GM23248 (cell line): ENCODE data around the gene CD164L2. TPM values are rescaled to one million over a fixed set of nuclear protein-coding genes. Genes with fewer than 3 reads are reported as not detected.
A peak's percentile ranks its signal among the peaks of the same experiment; 100 is the strongest.

ENCODE experiments used
- DNase-seq: peaks from one replicate; pipeline ENCODE4 v3.0.0-alpha.2; 2015
- H2AFZ ChIP-seq: fragments of 200-600 bp; sonication (generic); 2 replicates; pipeline ENCODE4 v1.6.1; 2016; ENCODE audit warnings: antibody characterized with exemption
- H3F3A ChIP-seq: fragments of 200-600 bp; sonication (generic); 2 replicates; pipeline ENCODE4 v1.6.1; 2016; ENCODE audit warnings: mild to moderate bottlenecking, antibody characterized with exemption, mixed run types; ENCODE audit not compliant: insufficient read depth
- H3K27ac ChIP-seq: fragments of 200-600 bp; sonication (generic); 2 replicates; pipeline ENCODE4 v1.5.1; 2016; ENCODE audit warnings: mild to moderate bottlenecking
- H3K27me3 ChIP-seq: fragments of 200-600 bp; sonication (generic); replicated peaks from 2 replicates; pipeline ENCODE4 v1.6.1; 2016; ENCODE audit warnings: mild to moderate bottlenecking; ENCODE audit not compliant: insufficient read depth
- H3K36me3 ChIP-seq: fragments of 200-600 bp; sonication (generic); 2 replicates; pipeline ENCODE4 v1.6.1; 2016; ENCODE audit warnings: low read depth, mild to moderate bottlenecking
- H3K4me1 ChIP-seq: fragments of 200-600 bp; sonication (generic); 2 replicates; pipeline ENCODE4 v1.6.1; 2016; ENCODE audit warnings: mild to moderate bottlenecking; ENCODE audit not compliant: insufficient read depth
- H3K4me2 ChIP-seq: fragments of 200-600 bp; sonication (generic); one replicate; pipeline ENCODE4 v1.6.1; 2016; ENCODE audit warnings: mild to moderate bottlenecking; ENCODE audit not compliant: unreplicated experiment
- H3K4me3 ChIP-seq: fragments of 200-600 bp; sonication (generic); 2 replicates; pipeline ENCODE4 v1.5.1; 2016; ENCODE audit warnings: mild to moderate bottlenecking
- H3K79me2 ChIP-seq: fragments of 200-600 bp; sonication (generic); 2 replicates; pipeline ENCODE4 v1.6.1; 2016; ENCODE audit warnings: mild to moderate bottlenecking; ENCODE audit not compliant: insufficient read depth
- H3K9ac ChIP-seq: fragments of 200-600 bp; sonication (generic); 2 replicates; pipeline ENCODE4 v1.6.1; 2016; ENCODE audit warnings: mild to moderate bottlenecking
- H3K9me2 ChIP-seq: fragments of 200-600 bp; sonication (generic); 2 replicates; pipeline ENCODE4 v1.6.1; 2016; ENCODE audit warnings: mixed run types, mild to moderate bottlenecking, moderate library complexity; ENCODE audit not compliant: insufficient read depth
- H3K9me3 ChIP-seq: fragments of 200-600 bp; sonication (generic); one replicate; pipeline ENCODE4 v1.6.1; 2017; ENCODE audit warnings: low read depth
- H4K20me1 ChIP-seq: fragments of 200-600 bp; sonication (generic); 2 replicates; pipeline ENCODE4 v1.6.0; 2016; ENCODE audit not compliant: insufficient read depth
- EZH2 ChIP-seq: fragments of 200-600 bp; sonication (generic); IDR thresholded peaks from 2 replicates; pipeline ENCODE4 v1.6.1; 2018; ENCODE audit warnings: antibody characterized with exemption, mild to moderate bottlenecking; ENCODE audit not compliant: insufficient read depth, poor library complexity, severe bottlenecking
- EZH2phosphoT487 ChIP-seq: fragments of 200-600 bp; sonication (generic); IDR thresholded peaks from 2 replicates; pipeline ENCODE4 v1.6.1; 2018; ENCODE audit warnings: antibody characterized with exemption, moderate library complexity, mild to moderate bottlenecking, low read depth; ENCODE audit not compliant: insufficient read depth
- WGBS, 2 experiments: methylation state at CpG; one replicate each; pipeline ENCODE4 v1.1.6; 2015 to 2017; ENCODE audit warnings: low lambda C conversion rate in 2 of 2, low coverage in 1 of 2; ENCODE audit errors: missing lambda C conversion rate in 2 of 2; 5-methylcytosine and 5-hydroxymethylcytosine counted together
- in situ Hi-C: fragments of 300-500 bp; cut with MboI; formaldehyde crosslinking; loops from 2 replicates; pipeline ENCODE4 v1.15.0; 2020
- polyA plus RNA-seq: library from polyadenylated mRNA; unstranded; fragments of >200 nt; fragmentation: Nextera tagmentation; extraction: Ambion mirVana; gene quantifications from 2 replicates; pipeline ENCODE4 v1.2.1, GENCODE V29; 2016
- total RNA-seq: library from RNA; depleted of rRNA; stranded (reverse); fragments of >200 nt; shearing (Covaris generic); gene quantifications from 2 replicates; pipeline ENCODE4 v1.2.3, GENCODE V29; 2014

CD164L2 gene
- total and polyA plus RNA-seq, 2 experiments from 2014 or later = not detected

DNA sequence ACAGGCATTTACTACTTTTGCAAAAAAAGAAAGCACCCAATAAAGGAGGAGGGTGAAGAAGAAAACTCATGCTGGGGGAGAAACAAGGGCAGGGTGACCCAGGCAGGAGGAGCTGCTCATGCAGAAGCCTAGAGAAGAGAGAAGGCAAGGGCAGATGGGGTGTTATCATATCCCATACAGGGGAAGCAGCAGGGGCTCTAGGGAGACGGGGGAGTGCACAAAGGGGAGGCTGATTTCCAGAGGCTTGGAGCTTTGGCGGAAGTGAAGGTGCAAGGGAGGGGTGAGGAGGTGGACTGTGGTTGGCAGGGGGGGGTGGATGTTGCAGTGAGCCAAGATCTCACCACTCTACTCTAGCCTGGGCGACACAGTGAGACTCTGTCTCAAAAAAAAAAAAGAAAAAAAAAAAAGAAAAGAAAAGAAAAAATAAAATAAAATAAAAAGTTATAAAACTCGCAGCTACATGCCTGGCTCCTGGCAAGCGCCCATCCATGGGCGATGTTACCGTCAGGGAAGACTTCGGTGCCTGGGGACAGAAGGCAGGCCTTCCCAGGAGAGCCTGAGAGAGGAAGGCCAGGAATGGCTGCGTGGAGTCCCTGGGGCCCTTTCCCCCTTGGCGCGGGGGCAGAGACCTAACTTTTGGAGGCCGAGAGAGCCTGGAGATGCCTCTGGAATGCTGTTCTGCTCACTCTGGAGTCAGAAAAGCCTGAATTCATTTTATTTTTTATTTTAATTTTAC, 5.2 kb downstream of the CD164L2 start:
- Histone ChIP-seq H3K9me2 (no peaks in the 10 kb centered on the region), H2AFZ (no peak overlapping the region), H3F3A (no peaks in the 10 kb centered on the region), H4K20me1 (no peaks in the 10 kb centered on the region), H3K9ac (no peak overlapping the region), H3K36me3 (no peaks in the 10 kb centered on the region), H3K79me2 (no peaks in the 10 kb centered on the region), H3K9me3 (no peaks in the 10 kb centered on the region), H3K4me1 (no peaks in the 10 kb centered on the region), H3K4me2 (no peak overlapping the region), H3K27me3 (no peaks in the 10 kb centered on the region), H3K27ac (no peak overlapping the region), H3K4me3 (no peak overlapping the region)
- no peak for TF ChIP-seq EZH2
- TF ChIP-seq EZH2phosphoT487 = no peak
- DNase-seq = no peak
- in situ Hi-C loops = no loop called here
- WGBS, 2 experiments = 81 to 82% methylated on average over 11 to 12 of the region's 12 CpGs

DNA sequence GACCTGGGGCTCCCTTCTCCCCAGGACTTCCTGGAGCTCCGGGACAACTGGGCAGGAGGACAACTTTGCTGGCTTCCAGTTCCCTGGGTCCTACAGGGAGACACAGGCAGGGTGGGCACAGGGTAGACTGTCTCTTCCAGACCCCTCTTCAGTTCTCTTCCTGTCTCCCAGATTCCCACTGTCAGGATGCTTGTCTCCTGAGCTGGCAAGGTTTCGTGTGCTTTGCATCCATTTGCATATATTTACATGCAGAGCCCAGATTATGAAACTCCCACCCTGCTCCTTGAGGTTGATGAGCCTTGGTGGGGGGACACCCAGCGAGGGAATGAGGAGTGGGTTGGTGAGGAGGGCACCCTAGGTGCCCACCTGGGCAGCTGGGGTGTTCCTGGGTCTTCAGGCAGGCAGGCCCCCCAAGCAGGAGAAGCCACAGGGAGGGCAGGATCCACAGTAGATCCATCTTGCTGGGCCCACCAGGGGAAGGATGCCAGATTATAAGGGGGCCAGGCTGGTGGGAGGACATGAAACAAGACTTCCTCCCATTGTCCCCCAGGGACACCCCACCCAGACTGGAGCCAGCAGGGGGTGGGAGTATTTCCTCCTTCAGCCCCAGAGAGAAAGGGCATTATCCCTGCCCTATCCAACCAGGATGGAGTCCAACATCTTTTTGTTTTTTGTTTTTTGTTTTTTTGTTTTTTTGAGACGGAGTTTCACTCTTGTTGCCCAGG, 8.6 kb downstream of the CD164L2 start, which contains the start of gene FCN3:
TSS of gene FCN3 (minus strand) at position 463 of the 725 bp plus-strand sequence. CDS start at position 457, 6 bp downstream.
- WGBS, 2 experiments = 63 to 64% methylated on average over 4 of the region's 4 CpGs
- in situ Hi-C loops = no loop called here
- Histone ChIP-seq H3K4me1 (no peaks in the 10 kb centered on the region), H2AFZ (no peak within 1 kb of the TSS), H3F3A (no peaks in the 10 kb centered on the region), H3K4me3 (no peak within 1 kb of the TSS), H3K27ac (no peak within 1 kb of the TSS), H3K9me3 (no peaks in the 10 kb centered on the region), H3K27me3 (no peaks in the 10 kb centered on the region), H3K9ac (no peak within 1 kb of the TSS), H3K9me2 (no peaks in the 10 kb centered on the region), H4K20me1 (no peaks in the 10 kb centered on the region), H3K36me3 (no peaks in the 10 kb centered on the region), H3K79me2 (no peaks in the 10 kb centered on the region), H3K4me2 (no peak within 1 kb of the TSS)
- DNase-seq = no peak
- TF ChIP-seq EZH2 = no peak
- no peak for TF ChIP-seq EZH2phosphoT487

DNA sequence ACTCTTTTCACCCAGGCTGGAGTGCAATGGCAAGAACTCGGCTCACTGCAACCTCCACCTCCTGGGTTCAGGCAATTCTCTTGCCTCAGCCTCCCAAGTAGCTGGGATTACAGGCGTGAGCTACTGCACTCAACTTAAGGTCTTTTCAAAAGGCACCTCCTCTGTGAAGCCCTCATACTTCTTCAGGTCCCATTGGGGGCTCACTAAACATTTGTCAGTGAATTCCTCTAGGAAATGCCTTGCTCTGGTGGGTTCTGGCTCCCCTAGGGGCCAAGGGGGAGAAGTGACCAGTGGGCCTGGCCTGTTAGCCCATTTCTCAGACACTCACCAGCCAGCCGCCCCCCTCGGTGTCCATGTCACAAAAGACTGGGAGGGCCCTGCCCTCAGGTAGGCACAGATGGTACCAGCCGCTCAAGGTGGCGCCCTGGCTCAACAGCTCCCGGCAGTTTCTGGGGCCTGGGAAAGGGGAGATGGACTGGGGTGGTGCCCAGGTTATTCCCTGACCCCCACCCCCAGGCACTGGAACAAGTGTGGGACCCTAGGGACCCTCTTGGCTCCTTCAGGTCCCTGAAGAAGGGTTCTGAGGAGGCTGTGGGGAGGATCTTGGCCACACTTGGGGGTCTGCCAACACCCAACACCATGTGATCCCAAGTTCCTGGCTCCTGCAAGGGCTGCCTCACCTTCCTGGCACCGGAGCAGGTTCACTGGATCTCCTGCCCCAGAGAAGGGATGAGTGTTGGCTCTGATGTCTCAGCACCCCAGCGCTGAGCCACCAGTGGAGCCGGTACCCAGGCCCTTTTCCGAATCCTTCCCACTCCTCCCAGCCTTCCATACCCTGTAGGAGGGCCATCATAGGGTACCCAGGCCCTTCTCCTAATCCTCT, 10.1 kb downstream of the CD164L2 start:
- no peaks in the 10 kb centered on the region for H3K27me3 ChIP-seq
- no peak overlapping the region for H3K9ac ChIP-seq

More for the DNA sequence above, 10.1 kb downstream of the CD164L2 start:
- Histone ChIP-seq H3K27ac (no peak overlapping the region), H3K4me2 (no peak overlapping the region), H3K4me3 (no peak overlapping the region), H3K79me2 (no peaks in the 10 kb centered on the region), H3F3A (no peaks in the 10 kb centered on the region), H4K20me1 (no peaks in the 10 kb centered on the region), H3K36me3 (no peaks in the 10 kb centered on the region), H3K9me3 (no peaks in the 10 kb centered on the region), H3K9me2 (no peaks in the 10 kb centered on the region), H3K4me1 (no peaks in the 10 kb centered on the region), H2AFZ (no peak overlapping the region)
- TF ChIP-seq EZH2phosphoT487 = no peak
- TF ChIP-seq EZH2 = no peak
- WGBS, 2 experiments = 90% methylated on average over 11 of the region's 11 CpGs
- DNase-seq = peak; percentile 34
- in situ Hi-C loops = no loop called here
